GM12878 (cell line): Measurements from ENCODE around the gene GTPBP3. TPM values are rescaled to one million over a fixed set of nuclear protein-coding genes. Genes with fewer than 3 reads are reported as not detected.

Experiments
- ASH2L ChIP-seq: fragments of 300-600, 200-600 bp; sonication (generic); IDR thresholded peaks from 2 replicates; pipeline ENCODE4 v1.6.1; 2017; ENCODE audit warnings: low read depth, mild to moderate bottlenecking, borderline replicate concordance
- BCLAF1 ChIP-seq: fragments of 450-650 bp; IDR thresholded peaks from 2 replicates; pipeline ENCODE4 v1.6.1; 2017; ENCODE audit warnings: antibody characterized with exemption, mild to moderate bottlenecking, moderate library complexity
- CBFB ChIP-seq: IDR thresholded peaks from 2 replicates; pipeline ENCODE4 v1.6.1; 2016; ENCODE audit warnings: antibody characterized with exemption, low read depth
- CHD4 ChIP-seq: fragments of 200-600 bp; sonication (generic); IDR thresholded peaks from 2 replicates; pipeline ENCODE4 v1.6.1; 2016; ENCODE audit warnings: mild to moderate bottlenecking
- FOXM1 ChIP-seq: IDR thresholded peaks from 2 replicates; pipeline ENCODE4 v1.6.1; 2012; ENCODE audit warnings: low read depth, mild to moderate bottlenecking, inconsistent platforms, low read length, moderate library complexity
- GABPA ChIP-seq: IDR thresholded peaks from 2 replicates; pipeline ENCODE4 v1.6.1; 2014; ENCODE audit warnings: antibody characterized with exemption, low read depth, mild to moderate bottlenecking, inconsistent platforms
- GATAD2B ChIP-seq: fragments of 450-650 bp; conservative IDR thresholded peaks from 2 replicates; pipeline ENCODE4 v1.6.1; 2017; ENCODE audit warnings: low read depth, mild to moderate bottlenecking, moderate library complexity
- HDAC2 ChIP-seq: fragments of 200-600 bp; sonication (generic); IDR thresholded peaks from 2 replicates; pipeline ENCODE4 v1.6.1; 2017
- HDAC6 ChIP-seq: fragments of 200-600 bp; sonication (generic); IDR thresholded peaks from one replicate; pipeline ENCODE4 v1.8.0; 2017; ENCODE audit warnings: antibody characterized with exemption; ENCODE audit not compliant: unreplicated experiment
- IRF4 ChIP-seq: IDR thresholded peaks from 2 replicates; pipeline ENCODE4 v1.6.1; 2011; ENCODE audit warnings: low read depth, low read length
- KAT2A ChIP-seq: conservative IDR thresholded peaks from 2 replicates; pipeline ENCODE4 v1.6.1; 2011; ENCODE audit warnings: low read depth, low read length; ENCODE audit not compliant: control insufficient read depth
- NFXL1 ChIP-seq: fragments of 450-650 bp; IDR thresholded peaks from 2 replicates; pipeline ENCODE4 v1.6.1; 2017; ENCODE audit warnings: antibody characterized with exemption, mild to moderate bottlenecking, borderline replicate concordance
- NFYA ChIP-seq: IDR thresholded peaks from 2 replicates; pipeline ENCODE4 v1.6.1; 2011; ENCODE audit warnings: low read depth, mild to moderate bottlenecking, low read length, improper control_type of control experiment, borderline replicate concordance
- NKRF ChIP-seq: fragments of 450-650 bp; conservative IDR thresholded peaks from 2 replicates; pipeline ENCODE4 v1.6.1; 2017; ENCODE audit warnings: mild to moderate bottlenecking, moderate library complexity
- NRF1 ChIP-seq: conservative IDR thresholded peaks from 2 replicates; pipeline ENCODE4 v1.6.1; 2011; ENCODE audit warnings: mild to moderate bottlenecking, low read depth, low read length, improper control_type of control experiment
- POLR2AphosphoS2 ChIP-seq: IDR thresholded peaks from 2 replicates; pipeline ENCODE4 v1.6.1; 2011; ENCODE audit warnings: low read depth, mild to moderate bottlenecking, low read length, improper control_type of control experiment, moderate library complexity
- PRDM15 ChIP-seq: fragments of 450-650 bp; formaldehyde crosslinking; IDR thresholded peaks from 2 replicates; pipeline ENCODE4 v1.4.0; 2020; ENCODE audit warnings: mild to moderate bottlenecking, moderate library complexity
- RUNX3 ChIP-seq: IDR thresholded peaks from 2 replicates; pipeline ENCODE4 v1.6.1; 2012; ENCODE audit warnings: low read length, inconsistent platforms
- TCF7 ChIP-seq: IDR thresholded peaks from 2 replicates; pipeline ENCODE4 v1.6.1; 2014; ENCODE audit warnings: antibody characterized with exemption, borderline replicate concordance
- YY1 ChIP-seq: IDR thresholded peaks from 2 replicates; pipeline ENCODE4 v1.6.1; 2011; ENCODE audit warnings: low read depth, mild to moderate bottlenecking, low read length
- ZNF622 ChIP-seq: fragments of 450-650 bp; IDR thresholded peaks from 2 replicates; pipeline ENCODE4 v1.6.1; 2017; ENCODE audit warnings: mild to moderate bottlenecking, inconsistent platforms
- polyA plus RNA-seq, 11 experiments: library from polyadenylated mRNA; depleted of rRNA in 4 of 11; unstranded in 6 of 11; stranded (reverse) in 5 of 11; fragments of >200 nt; fragmentation: Nextera tagmentation in 4 of 11; fragmentation: Illumina TruSeq in 1 of 11; extraction: Ambion mirVana in 4 of 11; extraction: Trizol in 1 of 11; gene quantifications; 1 replicate in 1 of 11; 2 replicates in 10 of 11; pipeline versions ENCODE4 v1.2.1 to v1.2.3, GENCODE V29; 2011 to 2016; ENCODE audit warnings: inconsistent platforms in 2 of 11, missing spikeins in 2 of 11, low read depth in 1 of 11
- total RNA-seq, 4 experiments: library from RNA; depleted of rRNA in 3 of 4; stranded (reverse); fragments of >200 nt in 3 of 4; fragmentation: Illumina TruSeq in 1 of 4; extraction: Trizol in 1 of 4; gene quantifications; 2 replicates each; pipeline versions ENCODE4 v1.2.1 to v1.2.3, GENCODE V29; 2013 to 2021
- TF ChIP-seq, protein P1 (sequence below): IDR thresholded peaks from 2 replicates; pipeline ENCODE4 v1.6.1; 2012; ENCODE audit warnings: low read depth, low read length, improper control_type of control experiment

Gene GTPBP3
- total and polyA plus RNA-seq, 10 of the 15 experiments (the other 5 are each of a cell fraction or from before 2014, with no cell fraction given), result 2.9 to 46.8 (median 15.4) TPM

DNA sequence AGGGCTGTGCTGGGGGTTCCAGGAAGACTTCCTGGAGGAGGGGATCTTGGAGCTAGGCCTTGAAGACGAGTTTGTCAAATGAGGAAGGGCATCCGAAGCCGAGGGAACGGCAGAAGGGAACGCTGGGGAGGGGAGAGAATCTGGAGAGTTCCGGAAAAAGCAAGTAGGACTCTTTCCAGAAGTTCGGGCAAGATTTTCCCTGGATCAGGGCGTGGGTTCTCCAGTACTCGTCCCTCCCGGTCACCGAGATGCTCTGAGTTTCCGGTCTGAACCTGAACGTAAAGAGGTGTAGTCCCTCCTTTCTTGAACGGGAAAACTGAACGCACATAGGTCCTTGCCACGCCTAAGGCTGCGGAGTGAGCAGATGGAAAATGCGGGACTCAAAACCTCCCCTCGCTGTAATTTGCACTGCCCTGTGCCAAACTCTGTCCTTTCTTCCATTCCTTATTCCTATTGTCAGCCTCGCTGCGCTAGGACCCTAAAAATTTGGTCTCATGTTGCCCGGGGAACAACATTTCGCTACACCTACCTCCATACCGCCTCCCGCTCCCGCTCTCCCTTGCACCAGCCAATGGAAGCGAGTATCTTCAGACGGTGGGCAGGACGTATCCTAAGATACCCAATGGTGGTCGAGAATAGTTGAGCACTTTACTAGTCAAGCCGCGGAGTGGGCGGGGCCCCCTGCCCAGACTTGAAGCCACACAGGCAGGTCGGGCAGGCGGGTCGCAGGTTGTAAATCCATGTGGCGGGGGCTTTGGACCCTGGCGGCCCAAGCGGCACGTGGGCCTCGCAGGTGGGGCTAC, at the start of gene GTPBP3 (continued):
- TF ChIP-seq PRDM15 (CRISPR knock-in tag) (no peak), ASH2L (no peak), HDAC6 (no peak), NFXL1 (no peak), GATAD2B (peak; percentile 41), IRF4 (peak; percentile 65; the same call in 1 of the 2 replicates), BCLAF1 (no peak), FOXM1 (no peak), KAT2A (no peak), HDAC2 (no peak), POLR2AphosphoS2 (0 out of 2 replicates have a peak, but pooled peaks have one; percentile 38), RUNX3 (peak; percentile 62), CBFB (peak; percentile 66; the same call in 1 of the 2 replicates), YY1 (peak; percentile 93), TCF7 (no peak), ZNF622 (no peak), NKRF (peak; percentile 45; the same call in 1 of the 2 replicates), CHD4 (no peak), GABPA (peak; percentile 93), NFYA (no peak), NRF1 (no peak)
- TF ChIP-seq, protein P1, sequence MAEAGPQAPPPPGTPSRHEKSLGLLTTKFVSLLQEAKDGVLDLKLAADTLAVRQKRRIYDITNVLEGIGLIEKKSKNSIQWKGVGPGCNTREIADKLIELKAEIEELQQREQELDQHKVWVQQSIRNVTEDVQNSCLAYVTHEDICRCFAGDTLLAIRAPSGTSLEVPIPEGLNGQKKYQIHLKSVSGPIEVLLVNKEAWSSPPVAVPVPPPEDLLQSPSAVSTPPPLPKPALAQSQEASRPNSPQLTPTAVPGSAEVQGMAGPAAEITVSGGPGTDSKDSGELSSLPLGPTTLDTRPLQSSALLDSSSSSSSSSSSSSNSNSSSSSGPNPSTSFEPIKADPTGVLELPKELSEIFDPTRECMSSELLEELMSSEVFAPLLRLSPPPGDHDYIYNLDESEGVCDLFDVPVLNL, result peak; percentile 86
